Lower lobe of right lung (tissue), 2 donors: Measurements from ENCODE around the gene GRAMD1B. TPM values are rescaled to one million over a fixed set of nuclear protein-coding genes. Genes with fewer than 3 reads are reported as not detected.

Experiments
- ATAC-seq, 2 donors: fragments of 200-7000 bp; cut with Tn5 transposase; one replicate each; pipeline ENCODE4 v1.9.1; 2020 to 2022; ENCODE audit warnings: mild to moderate bottlenecking in 2 of 2, moderate library complexity in 2 of 2
- DNase-seq: peaks from one replicate; pipeline ENCODE4 v3.0.0-alpha.2; 2020
- H3K27ac ChIP-seq: fragments of 200-600 bp; one replicate; pipeline ENCODE4 v1.8.0; 2022
- H3K27me3 ChIP-seq: fragments of 200-600 bp; one replicate; pipeline ENCODE4 v1.8.0; 2022; ENCODE audit warnings: low read depth
- H3K36me3 ChIP-seq: fragments of 200-600 bp; one replicate; pipeline ENCODE4 v1.8.0; 2022; ENCODE audit warnings: mild to moderate bottlenecking
- H3K4me1 ChIP-seq: fragments of 200-600 bp; one replicate; pipeline ENCODE4 v1.8.0; 2022
- H3K4me3 ChIP-seq: fragments of 200-600 bp; one replicate; pipeline ENCODE4 v1.8.0; 2022; ENCODE audit warnings: mild to moderate bottlenecking
- H3K9me3 ChIP-seq: fragments of 200-600 bp; one replicate; pipeline ENCODE4 v1.8.0; 2022
- intact Hi-C: fragments of 100-400 bp; cut with DNase I; formaldehyde crosslinking; loops from one replicate; pipeline ENCODE4 v1.11.0; 2022
- total RNA-seq: library from RNA; stranded (reverse); fragmentation: NEBNext Ultra II Directional; extraction: Animal tissue kit (Norgen Biotek cat#: 25700); gene quantifications from one replicate; pipeline ENCODE4 v1.2.1, GENCODE V29; 2021
- TF ChIP-seq, protein P1 (sequence below): fragments of 200-600 bp; IDR thresholded peaks from one replicate; pipeline ENCODE4 v1.8.0; 2022; ENCODE audit warnings: antibody characterized with exemption, mild to moderate bottlenecking
- donor health status: DM: no; HTN: yes; CAD: no; lungs with severe emphysema.

GRAMD1B gene
- total RNA-seq, 1 donor from 2014 or later, result 9.9 TPM

DNA sequence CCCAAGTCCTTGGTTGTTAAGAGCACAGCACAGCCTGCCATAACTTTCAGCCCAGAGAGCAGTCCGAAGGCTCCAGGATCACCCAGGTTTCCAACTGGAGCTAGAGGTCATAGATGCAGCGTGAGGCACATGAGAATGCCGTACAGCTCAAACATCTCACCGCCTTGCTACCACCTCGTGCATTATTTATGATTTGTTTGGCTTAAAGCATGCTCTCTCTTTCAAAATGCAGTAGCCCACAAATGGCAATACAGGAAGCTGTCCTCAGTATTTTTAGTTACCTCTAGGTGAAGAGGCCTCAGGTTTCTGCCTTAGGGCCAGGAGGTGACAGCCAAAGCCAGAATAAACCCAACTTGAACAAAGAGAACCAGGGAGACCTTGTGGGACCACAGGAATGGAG is 210.0 kb downstream of the GRAMD1B start:
- Histone ChIP-seq H3K4me3 (no peak overlapping the region), H3K9me3 (no peaks in the 10 kb centered on the region), H3K36me3 (no peaks in the 10 kb centered on the region), H3K4me1 (no peaks in the 10 kb centered on the region), H3K27me3 (peaks cover 12% of the 10 kb centered on the region), H3K27ac (no peak overlapping the region)
- TF ChIP-seq, protein P1, sequence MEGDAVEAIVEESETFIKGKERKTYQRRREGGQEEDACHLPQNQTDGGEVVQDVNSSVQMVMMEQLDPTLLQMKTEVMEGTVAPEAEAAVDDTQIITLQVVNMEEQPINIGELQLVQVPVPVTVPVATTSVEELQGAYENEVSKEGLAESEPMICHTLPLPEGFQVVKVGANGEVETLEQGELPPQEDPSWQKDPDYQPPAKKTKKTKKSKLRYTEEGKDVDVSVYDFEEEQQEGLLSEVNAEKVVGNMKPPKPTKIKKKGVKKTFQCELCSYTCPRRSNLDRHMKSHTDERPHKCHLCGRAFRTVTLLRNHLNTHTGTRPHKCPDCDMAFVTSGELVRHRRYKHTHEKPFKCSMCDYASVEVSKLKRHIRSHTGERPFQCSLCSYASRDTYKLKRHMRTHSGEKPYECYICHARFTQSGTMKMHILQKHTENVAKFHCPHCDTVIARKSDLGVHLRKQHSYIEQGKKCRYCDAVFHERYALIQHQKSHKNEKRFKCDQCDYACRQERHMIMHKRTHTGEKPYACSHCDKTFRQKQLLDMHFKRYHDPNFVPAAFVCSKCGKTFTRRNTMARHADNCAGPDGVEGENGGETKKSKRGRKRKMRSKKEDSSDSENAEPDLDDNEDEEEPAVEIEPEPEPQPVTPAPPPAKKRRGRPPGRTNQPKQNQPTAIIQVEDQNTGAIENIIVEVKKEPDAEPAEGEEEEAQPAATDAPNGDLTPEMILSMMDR, result no peak
- DNase-seq, result no peak
- ATAC-seq, result no peak
- intact Hi-C loops, result no loop called here

DNA sequence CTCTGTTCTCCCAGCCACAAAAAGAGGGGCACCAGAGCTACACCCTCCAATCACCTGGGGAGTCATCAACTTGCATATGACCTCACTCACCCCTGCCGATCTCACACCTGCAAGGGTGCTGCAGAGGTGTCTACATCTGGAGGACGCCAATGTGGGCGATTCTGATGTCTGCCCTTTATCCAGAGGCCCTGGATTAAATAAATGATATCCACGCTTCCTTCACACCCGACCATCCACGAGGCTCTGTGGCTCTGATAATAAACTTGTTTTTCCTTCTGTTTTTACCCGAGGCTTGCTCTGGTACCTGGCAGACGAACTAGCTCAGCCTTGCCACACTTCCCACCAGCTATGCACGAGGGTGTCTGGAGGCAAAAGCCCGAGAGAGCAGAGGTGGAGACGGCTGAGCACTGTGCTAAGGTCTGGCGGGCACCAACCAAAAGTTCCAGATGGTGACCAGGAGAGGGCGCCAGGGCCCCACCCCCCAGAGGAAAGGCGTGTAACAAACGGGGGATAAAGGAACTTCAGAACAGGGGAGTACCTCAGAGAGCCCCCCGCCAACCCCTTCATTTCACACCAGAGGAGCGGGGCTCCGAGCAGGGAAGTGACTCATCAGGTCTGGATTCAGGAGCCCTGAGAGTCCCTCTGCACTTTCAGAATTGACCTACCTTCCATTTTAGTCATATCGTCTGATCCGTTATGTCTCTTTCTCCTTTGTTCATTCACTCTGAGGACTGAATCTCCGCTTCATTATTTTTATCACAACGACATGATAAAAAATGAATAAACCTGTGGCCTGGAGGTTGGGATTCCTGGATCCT is 210.8 kb downstream of the GRAMD1B start:
- peak; percentile 74 to 76 for ATAC-seq
- H3K4me1 ChIP-seq, result no peaks in the 10 kb centered on the region
- intact Hi-C loops, result no loop called here
- peaks cover 12% of the 10 kb centered on the region for H3K27me3 ChIP-seq
- H3K27ac ChIP-seq, result no peak overlapping the region
- no peak overlapping the region for H3K4me3 ChIP-seq
- no peaks in the 10 kb centered on the region for H3K36me3 ChIP-seq
- no peaks in the 10 kb centered on the region for H3K9me3 ChIP-seq
- no peak for DNase-seq
- TF ChIP-seq, protein P1, result peak; percentile 66

DNA sequence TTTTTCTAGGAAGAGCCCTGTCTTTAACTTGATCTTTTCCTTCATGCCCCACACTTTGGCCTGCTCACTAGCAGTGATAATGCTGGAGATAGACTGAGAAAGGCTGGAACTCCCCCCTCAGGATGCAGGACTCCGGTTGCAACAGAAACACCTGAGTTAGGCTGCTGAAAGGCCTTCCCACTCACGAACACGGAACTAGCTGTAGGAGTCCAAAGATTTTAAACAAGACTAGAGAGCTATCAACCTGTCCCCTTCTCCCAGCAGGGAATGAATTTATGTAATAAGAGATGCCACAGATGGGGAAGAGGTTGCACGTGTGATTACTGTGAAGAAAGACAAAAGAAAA is 211.4 kb downstream of the GRAMD1B start:
- TF ChIP-seq, protein P1, result no peak
- Histone ChIP-seq H3K9me3 (no peaks in the 10 kb centered on the region), H3K27me3 (peaks cover 12% of the 10 kb centered on the region), H3K36me3 (no peaks in the 10 kb centered on the region), H3K4me3 (no peak overlapping the region), H3K27ac (no peak overlapping the region), H3K4me1 (no peaks in the 10 kb centered on the region)
- no peak for ATAC-seq
- intact Hi-C loops, result no loop called here
- DNase-seq, result no peak

DNA sequence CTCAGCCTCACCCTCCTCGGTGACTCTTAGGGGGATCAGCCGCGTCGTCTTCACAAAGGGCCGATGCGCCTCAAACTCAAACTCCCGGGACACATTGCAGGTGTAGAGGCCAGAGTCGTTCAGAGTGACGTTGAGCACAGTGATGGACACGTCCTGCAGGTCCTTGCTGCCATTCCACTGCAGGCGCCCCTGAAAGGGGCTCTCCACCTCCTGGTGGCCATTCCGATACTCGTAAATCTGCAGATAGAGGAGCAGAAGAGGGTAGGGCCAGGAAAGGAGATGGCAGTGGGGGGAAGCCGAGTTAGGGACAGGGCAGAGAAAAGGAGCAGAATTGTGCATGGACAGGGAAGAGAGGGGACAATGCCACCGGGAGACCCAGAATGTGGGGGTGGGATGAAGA is 212.4 kb downstream of the GRAMD1B start:
- DNase-seq (no peak), ATAC-seq (no peak)
- Histone ChIP-seq H3K9me3 (no peaks in the 10 kb centered on the region), H3K36me3 (no peaks in the 10 kb centered on the region), H3K4me1 (no peaks in the 10 kb centered on the region), H3K4me3 (no peak overlapping the region), H3K27ac (no peak overlapping the region), H3K27me3 (peaks cover 12% of the 10 kb centered on the region)
- intact Hi-C loops, result no loop called here
- TF ChIP-seq, protein P1, result no peak

DNA sequence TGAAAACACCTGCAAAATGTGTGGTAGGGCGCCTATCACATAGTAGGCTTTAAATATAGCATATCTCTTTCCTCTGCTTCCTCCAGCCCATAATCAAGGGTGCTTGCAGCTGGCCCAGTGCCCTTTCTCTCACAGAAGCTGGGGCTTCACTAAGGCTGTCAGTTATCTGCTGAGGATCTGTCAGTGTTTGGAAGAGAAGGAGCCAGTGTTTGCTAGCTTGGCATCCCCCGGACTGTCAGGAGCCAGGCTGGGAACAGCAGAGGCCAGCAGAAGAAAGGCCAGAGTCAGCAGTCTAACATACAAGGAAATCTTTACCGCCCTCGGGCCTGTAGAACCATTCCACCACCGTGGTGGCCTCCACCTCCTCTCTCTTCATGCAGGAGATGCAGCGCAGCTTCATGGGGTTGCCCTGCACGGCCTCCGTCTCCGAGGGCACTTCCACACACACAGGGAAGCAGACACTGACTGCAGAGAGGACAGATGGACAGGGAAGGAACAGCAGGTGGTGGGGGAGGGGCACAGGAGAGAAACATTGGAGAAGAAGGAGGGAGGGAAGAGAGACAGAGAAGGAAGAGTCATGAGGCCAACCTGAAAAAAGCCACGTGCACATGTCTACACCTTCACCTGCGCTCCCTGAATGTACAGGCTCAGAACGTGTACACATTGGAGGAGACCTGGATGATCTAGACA is 215.4 kb downstream of the GRAMD1B start:
- Histone ChIP-seq H3K9me3 (no peaks in the 10 kb centered on the region), H3K4me3 (no peak overlapping the region), H3K27ac (no peak overlapping the region), H3K27me3 (peaks cover 14% of the 10 kb centered on the region), H3K4me1 (no peaks in the 10 kb centered on the region), H3K36me3 (no peaks in the 10 kb centered on the region)
- no peak for DNase-seq
- intact Hi-C loops, result no loop called here
- TF ChIP-seq, protein P1, result no peak
- ATAC-seq, result no peak
